Breast epithelium (tissue), 4 donors: ENCODE measurements around the gene MRPS2. TPM values are rescaled to one million over a fixed set of nuclear protein-coding genes. Genes with fewer than 3 reads are reported as not detected.

ENCODE experiments used
- DNase-seq, 2 donors: peaks; one replicate each; pipeline ENCODE4 v3.0.0-alpha.2; 2019; ENCODE audit warnings: low spot score in 2 of 2
- H3K27ac ChIP-seq, 2 donors: fragments of 200-600 bp; sonication (generic) in 1 of 2; one replicate each; pipeline ENCODE4 v1.5.1; 2016 to 2019; ENCODE audit warnings: mild to moderate bottlenecking in 1 of 2
- H3K27me3 ChIP-seq, 2 donors: fragments of 200-600 bp; sonication (generic) in 1 of 2; one replicate each; pipeline versions ENCODE4 v1.5.1 to v1.6.0; 2017 to 2019; ENCODE audit warnings: control low read depth in 1 of 2, mild to moderate bottlenecking in 1 of 2
- H3K36me3 ChIP-seq: fragments of 200-600 bp; one replicate; pipeline ENCODE4 v1.5.1; 2019
- H3K4me1 ChIP-seq, 2 donors: fragments of 200-600 bp; sonication (generic); one replicate each; pipeline ENCODE4 v1.5.1; 2016 to 2019; ENCODE audit warnings: control low read depth in 1 of 2
- H3K4me3 ChIP-seq, 3 donors: fragments of 200-600 bp; sonication (generic); 1 replicate in 2 of 3; 2 replicates in 1 of 3; pipeline ENCODE4 v1.5.1; 2016 to 2019; ENCODE audit warnings: mild to moderate bottlenecking in 3 of 3, moderate library complexity in 2 of 3
- H3K9me3 ChIP-seq, 2 donors: fragments of 200-600 bp; sonication (generic) in 1 of 2; one replicate each; pipeline ENCODE4 v1.5.1; 2016 to 2019; ENCODE audit warnings: control low read depth in 1 of 2
- CTCF ChIP-seq, 3 donors: fragments of 450-650 bp; IDR thresholded peaks; one replicate each; pipeline ENCODE4 v1.5.1; 2016 to 2017; ENCODE audit warnings: antibody characterized with exemption in 3 of 3, mild to moderate bottlenecking in 3 of 3, moderate library complexity in 3 of 3
- POLR2A ChIP-seq: fragments of 450-650 bp; IDR thresholded peaks from one replicate; pipeline ENCODE4 v1.6.1; 2016; ENCODE audit warnings: antibody characterized with exemption, mild to moderate bottlenecking, moderate library complexity
- POLR2AphosphoS5 ChIP-seq, 3 donors: sonication (generic); formaldehyde crosslinking; IDR thresholded peaks; one replicate each; pipeline ENCODE4 v1.6.1; 2017; ENCODE audit warnings: antibody characterized with exemption in 3 of 3
- intact Hi-C: fragments of 100-400 bp; cut with DNase I; formaldehyde crosslinking; loops from one replicate; pipeline ENCODE4 v1.15.1; 2023; ENCODE audit warnings: low total_unique reads
- total RNA-seq, 3 donors: library from RNA; depleted of rRNA; stranded (reverse); fragments of >200 nt; gene quantifications; one replicate each; pipeline ENCODE4 v1.1.0, GENCODE V29; 2016

The MRPS2 gene
- total RNA-seq, 3 donors from 2014 or later: 35.4 to 39.8 (median 36.7) TPM

- H3K27ac ChIP-seq: peak overlapping the region in 1 of 2 donors; percentile 90
- no peaks in the 10 kb centered on the region for H3K9me3 ChIP-seq
- no peak for DNase-seq
- no peaks in the 10 kb centered on the region for H3K27me3 ChIP-seq
- intact Hi-C loops: no loop called here
- H3K4me3 ChIP-seq: no peak overlapping the region
- peaks cover 6 to 11% of the 10 kb centered on the region in 2 donors for H3K4me1 ChIP-seq
- TF ChIP-seq POLR2A (no peak), POLR2AphosphoS5 (IDR thresholded peaks at IDR 0.05) (no peak), CTCF (IDR thresholded peaks at IDR 0.05) (no peak)
- no peaks in the 10 kb centered on the region for H3K36me3 ChIP-seq
Observed at GRCh38 chr9:135498381-135499126, 1.9 kb upstream of the MRPS2 start.

- peak; percentile 81 to 93 for DNase-seq
- Histone ChIP-seq H3K9me3 (no peaks in the 10 kb centered on the region), H3K36me3 (no peaks in the 10 kb centered on the region), H3K27ac (peak overlapping the region; percentile 74 to 90), H3K4me1 (peaks cover 6 to 11% of the 10 kb centered on the region in 2 donors), H3K27me3 (no peaks in the 10 kb centered on the region), H3K4me3 (peak overlapping the region; percentile 96 to 100 (median 98))
- TF ChIP-seq CTCF (IDR thresholded peaks at IDR 0.05) (no peak), POLR2AphosphoS5 (IDR thresholded peaks at IDR 0.05) (peak in 1 of 3 donors; percentile 36), POLR2A (no peak)
- intact Hi-C loops: no loop called here
Observed at GRCh38 chr9:135499326-135500070, 984 bp upstream of the MRPS2 start.

- peak overlapping the region; percentile 74 to 90 for H3K27ac ChIP-seq
- H3K27me3 ChIP-seq: no peaks in the 10 kb centered on the region
- H3K4me3 ChIP-seq: peak overlapping the region; percentile 96 to 100 (median 98)
- TF ChIP-seq POLR2AphosphoS5 (IDR thresholded peaks at IDR 0.05) (no peak), POLR2A (no peak), CTCF (IDR thresholded peaks at IDR 0.05) (no peak)
- no peaks in the 10 kb centered on the region for H3K36me3 ChIP-seq
- no peak for DNase-seq
- peaks cover 6 to 11% of the 10 kb centered on the region in 2 donors for H3K4me1 ChIP-seq
- no peaks in the 10 kb centered on the region for H3K9me3 ChIP-seq
- intact Hi-C loops: no loop called here
Observed at GRCh38 chr9:135500071-135500524, 384 bp upstream of the MRPS2 start.

GRCh38 chr9:135501261-135502167 is 1.0 kb downstream of the MRPS2 start:
- H3K4me1 ChIP-seq: peaks cover 6 to 11% of the 10 kb centered on the region in 2 donors
- H3K36me3 ChIP-seq: no peaks in the 10 kb centered on the region
- no peaks in the 10 kb centered on the region for H3K27me3 ChIP-seq
- peak overlapping the region; percentile 74 to 90 for H3K27ac ChIP-seq
- TF ChIP-seq POLR2AphosphoS5 (IDR thresholded peaks at IDR 0.05) (no peak), POLR2A (no peak), CTCF (IDR thresholded peaks at IDR 0.05) (no peak)
- peak overlapping the region; percentile 96 to 100 (median 98) for H3K4me3 ChIP-seq
- H3K9me3 ChIP-seq: no peaks in the 10 kb centered on the region
- intact Hi-C loops: no loop called here
- no peak for DNase-seq
